ENCODE data around the gene TMEM41B.

GRCh38 chr11:9341638-9342178 lies 27.3 kb upstream of the TMEM41B start:
- no peak for TF ChIP-seq EZH2phosphoT487 (IDR thresholded peaks at IDR 0.05; ENCODE audit: insufficient read depth, low read depth)
- TF ChIP-seq EZH2 (IDR thresholded peaks at IDR 0.05; ENCODE audit: insufficient read depth, poor library complexity, severe bottlenecking) = no peak
